HEK293 (cell line): ENCODE results near the gene RMND1.

Source experiments
- KLF16 ChIP-seq: fragments of 450-650 bp; formaldehyde crosslinking; IDR thresholded peaks from 2 replicates; pipeline ENCODE4 v1.5.1; 2017; ENCODE audit warnings: missing biosample characterization, missing genetic modification characterization
- TCF7L2 ChIP-seq: IDR thresholded peaks from 2 replicates; pipeline ENCODE4 v1.6.1; 2011; ENCODE audit warnings: low read depth, mild to moderate bottlenecking, inconsistent platforms, low read length, moderate library complexity, borderline replicate concordance
- ZNF776 ChIP-seq: fragments of 450-650 bp; formaldehyde crosslinking; IDR thresholded peaks from 2 replicates; pipeline ENCODE4 v1.5.0; 2017; ENCODE audit warnings: missing biosample characterization, missing genetic modification characterization, borderline replicate concordance
- TF ChIP-seq, protein P1 (sequence below): fragments of 450-650 bp; formaldehyde crosslinking; IDR thresholded peaks from 2 replicates; pipeline ENCODE4 v1.5.1; 2016; ENCODE audit warnings: missing biosample characterization, missing genetic modification characterization
- TF ChIP-seq, protein P2 (sequence below): fragments of 450-650 bp; formaldehyde crosslinking; IDR thresholded peaks from 2 replicates; pipeline ENCODE4 v1.5.1; 2016; ENCODE audit warnings: missing biosample characterization, missing genetic modification characterization

DNA sequence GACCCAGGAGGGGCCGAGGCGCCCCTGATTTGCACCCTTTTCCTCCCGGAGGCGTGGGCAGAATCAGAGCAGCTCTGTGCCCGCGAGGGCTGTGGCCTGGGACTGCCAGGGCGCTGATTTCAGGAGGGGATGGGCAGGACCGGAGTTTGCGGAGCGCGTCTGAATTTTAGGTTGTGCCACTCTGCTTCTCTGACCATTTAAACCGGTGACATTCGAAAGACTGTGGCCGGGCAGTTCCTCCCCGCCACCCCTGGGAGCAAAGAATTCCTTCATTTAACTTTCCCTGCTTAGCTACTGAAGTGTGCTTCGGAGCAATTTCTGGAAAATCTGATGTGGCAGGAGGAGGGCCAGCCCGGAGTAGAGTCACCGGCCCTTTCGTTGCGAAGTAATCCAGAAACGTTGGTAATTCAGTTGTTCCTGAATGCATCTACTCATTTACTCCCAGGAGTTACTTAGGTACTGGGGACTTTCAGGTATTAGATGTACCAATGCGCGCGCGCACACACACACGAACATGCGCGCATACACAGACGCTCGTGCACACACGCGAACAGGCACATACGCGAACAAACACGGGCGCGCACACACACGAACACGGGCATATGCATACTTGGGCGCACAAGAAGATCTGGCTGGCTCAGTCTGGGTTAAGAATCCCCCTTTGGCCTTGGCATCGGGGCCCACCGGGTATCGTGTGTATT lies 42.5 kb upstream of the RMND1 start:
- no peak for TF ChIP-seq ZNF776 (tag by site-specific recombination)
- TF ChIP-seq, protein P1, sequence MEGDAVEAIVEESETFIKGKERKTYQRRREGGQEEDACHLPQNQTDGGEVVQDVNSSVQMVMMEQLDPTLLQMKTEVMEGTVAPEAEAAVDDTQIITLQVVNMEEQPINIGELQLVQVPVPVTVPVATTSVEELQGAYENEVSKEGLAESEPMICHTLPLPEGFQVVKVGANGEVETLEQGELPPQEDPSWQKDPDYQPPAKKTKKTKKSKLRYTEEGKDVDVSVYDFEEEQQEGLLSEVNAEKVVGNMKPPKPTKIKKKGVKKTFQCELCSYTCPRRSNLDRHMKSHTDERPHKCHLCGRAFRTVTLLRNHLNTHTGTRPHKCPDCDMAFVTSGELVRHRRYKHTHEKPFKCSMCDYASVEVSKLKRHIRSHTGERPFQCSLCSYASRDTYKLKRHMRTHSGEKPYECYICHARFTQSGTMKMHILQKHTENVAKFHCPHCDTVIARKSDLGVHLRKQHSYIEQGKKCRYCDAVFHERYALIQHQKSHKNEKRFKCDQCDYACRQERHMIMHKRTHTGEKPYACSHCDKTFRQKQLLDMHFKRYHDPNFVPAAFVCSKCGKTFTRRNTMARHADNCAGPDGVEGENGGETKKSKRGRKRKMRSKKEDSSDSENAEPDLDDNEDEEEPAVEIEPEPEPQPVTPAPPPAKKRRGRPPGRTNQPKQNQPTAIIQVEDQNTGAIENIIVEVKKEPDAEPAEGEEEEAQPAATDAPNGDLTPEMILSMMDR (tag by site-specific recombination) = no peak
- no peak for TF ChIP-seq TCF7L2
- TF ChIP-seq KLF16 (tag by site-specific recombination) = no peak
- TF ChIP-seq, protein P2, sequence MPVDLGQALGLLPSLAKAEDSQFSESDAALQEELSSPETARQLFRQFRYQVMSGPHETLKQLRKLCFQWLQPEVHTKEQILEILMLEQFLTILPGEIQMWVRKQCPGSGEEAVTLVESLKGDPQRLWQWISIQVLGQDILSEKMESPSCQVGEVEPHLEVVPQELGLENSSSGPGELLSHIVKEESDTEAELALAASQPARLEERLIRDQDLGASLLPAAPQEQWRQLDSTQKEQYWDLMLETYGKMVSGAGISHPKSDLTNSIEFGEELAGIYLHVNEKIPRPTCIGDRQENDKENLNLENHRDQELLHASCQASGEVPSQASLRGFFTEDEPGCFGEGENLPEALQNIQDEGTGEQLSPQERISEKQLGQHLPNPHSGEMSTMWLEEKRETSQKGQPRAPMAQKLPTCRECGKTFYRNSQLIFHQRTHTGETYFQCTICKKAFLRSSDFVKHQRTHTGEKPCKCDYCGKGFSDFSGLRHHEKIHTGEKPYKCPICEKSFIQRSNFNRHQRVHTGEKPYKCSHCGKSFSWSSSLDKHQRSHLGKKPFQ (tag by site-specific recombination) = no peak
